Mesenchymal stem cell (in vitro differentiated cells and primary cell): ENCODE data around the gene TAS2R9.

ENCODE experiments used
- DNase-seq: peaks from one replicate; pipeline ENCODE4 v3.0.0-alpha.2; 2013
- H2AFZ ChIP-seq: one replicate; pipeline ENCODE4 v1.6.1; 2013; ENCODE audit warnings: low read depth, mild to moderate bottlenecking, control low read depth, inconsistent platforms, low read length, moderate library complexity
- H2AK5ac ChIP-seq: 2 replicates; pipeline ENCODE4 v1.6.1; 2013; ENCODE audit warnings: low read length, moderate library complexity, mild to moderate bottlenecking, inconsistent platforms; ENCODE audit not compliant: severe bottlenecking
- H2BK120ac ChIP-seq: one replicate; pipeline ENCODE4 v1.6.1; 2013; ENCODE audit warnings: low read depth, mild to moderate bottlenecking, inconsistent platforms, low read length, moderate library complexity
- H2BK12ac ChIP-seq, 2 experiments: one replicate each; pipeline ENCODE4 v1.6.1; 2013; ENCODE audit warnings: inconsistent platforms in 2 of 2, low read length in 2 of 2, mild to moderate bottlenecking in 2 of 2, moderate library complexity in 2 of 2, control low read depth in 1 of 2
- H2BK15ac ChIP-seq: one replicate; pipeline ENCODE4 v1.6.1; 2013; ENCODE audit warnings: mild to moderate bottlenecking, low read depth, inconsistent platforms; ENCODE audit not compliant: poor library complexity, severe bottlenecking
- H2BK5ac ChIP-seq: 2 replicates; pipeline ENCODE4 v1.6.1; 2013; ENCODE audit warnings: low read depth, mild to moderate bottlenecking, low read length, control low read depth, inconsistent platforms; ENCODE audit not compliant: poor library complexity, severe bottlenecking
- H3K14ac ChIP-seq, 2 experiments: one replicate each; pipeline ENCODE4 v1.6.1; 2013; ENCODE audit warnings: inconsistent platforms in 2 of 2, low read length in 2 of 2, control low read depth in 1 of 2, mild to moderate bottlenecking in 1 of 2, moderate library complexity in 1 of 2
- H3K18ac ChIP-seq, 2 experiments: one replicate each; pipeline ENCODE4 v1.6.1; 2013; ENCODE audit warnings: inconsistent platforms in 2 of 2, low read length in 2 of 2, control low read depth in 1 of 2, low read depth in 1 of 2, mild to moderate bottlenecking in 1 of 2
- H3K23ac ChIP-seq, 2 experiments: one replicate each; pipeline ENCODE4 v1.6.1; 2013; ENCODE audit warnings: inconsistent platforms in 2 of 2, low read length in 2 of 2, mild to moderate bottlenecking in 2 of 2, moderate library complexity in 2 of 2, control low read depth in 1 of 2
- H3K27ac ChIP-seq: 2 replicates; pipeline ENCODE4 v1.5.1; 2013; ENCODE audit warnings: mild to moderate bottlenecking, moderate library complexity, low read length, control low read depth, inconsistent platforms; ENCODE audit not compliant: poor library complexity, severe bottlenecking
- H3K27me3 ChIP-seq, 2 experiments: 2 replicates each; pipeline versions ENCODE4 v1.6.1 to v1.7.0; 2013; ENCODE audit warnings: low read length in 2 of 2, mild to moderate bottlenecking in 2 of 2, moderate library complexity in 2 of 2, control low read depth in 1 of 2, inconsistent platforms in 1 of 2; ENCODE audit not compliant: control insufficient read depth in 1 of 2, insufficient read depth in 1 of 2
- H3K36me3 ChIP-seq, 2 experiments: 2 replicates each; pipeline versions ENCODE4 v1.6.1 to v1.7.0; 2013; ENCODE audit warnings: low read length in 2 of 2, control low read depth in 1 of 2, inconsistent platforms in 1 of 2, low read depth in 1 of 2, mild to moderate bottlenecking in 1 of 2; ENCODE audit not compliant: insufficient read depth in 2 of 2, control insufficient read depth in 1 of 2
- H3K4ac ChIP-seq, 2 experiments: one replicate each; pipeline ENCODE4 v1.6.1; 2013; ENCODE audit warnings: inconsistent platforms in 2 of 2, low read length in 2 of 2, mild to moderate bottlenecking in 2 of 2, moderate library complexity in 2 of 2, control low read depth in 1 of 2, low read depth in 1 of 2
- H3K4me1 ChIP-seq: 2 replicates; pipeline ENCODE4 v1.6.1; 2013; ENCODE audit warnings: low read depth, low read length, control low read depth; ENCODE audit not compliant: control insufficient read depth, insufficient read depth
- H3K4me2 ChIP-seq: 2 replicates; pipeline ENCODE4 v1.6.1; 2013; ENCODE audit warnings: low read length, mild to moderate bottlenecking, inconsistent platforms; ENCODE audit not compliant: poor library complexity, severe bottlenecking
- H3K4me3 ChIP-seq, 2 experiments: 2 replicates each; pipeline versions ENCODE4 v1.5.1 to v1.7.0; 2013; ENCODE audit warnings: low read length in 2 of 2, mild to moderate bottlenecking in 2 of 2, control low read depth in 1 of 2, low read depth in 1 of 2; ENCODE audit not compliant: insufficient read depth in 1 of 2
- H3K79me1 ChIP-seq: replicated peaks from 2 replicates; pipeline ENCODE4 v1.6.1; 2013; ENCODE audit warnings: mild to moderate bottlenecking, control low read depth, low read length, inconsistent platforms; ENCODE audit not compliant: poor library complexity, severe bottlenecking
- H3K9ac ChIP-seq: 2 replicates; pipeline ENCODE4 v1.7.0; 2013; ENCODE audit warnings: mild to moderate bottlenecking, low read length, moderate library complexity
- H3K9me3 ChIP-seq: 2 replicates; pipeline ENCODE4 v1.7.0; 2013; ENCODE audit warnings: mild to moderate bottlenecking, low read length; ENCODE audit not compliant: control insufficient read depth
- H4K8ac ChIP-seq: one replicate; pipeline ENCODE4 v1.6.1; 2013; ENCODE audit warnings: inconsistent platforms, mild to moderate bottlenecking, low read length, moderate library complexity
- H4K91ac ChIP-seq: one replicate; pipeline ENCODE4 v1.6.1; 2013; ENCODE audit warnings: mild to moderate bottlenecking, low read length, inconsistent platforms
- WGBS: methylation state at CpG from one replicate; pipeline ENCODE4 v1.1.7; 2013; ENCODE audit warnings: mixed read lengths; 5-methylcytosine and 5-hydroxymethylcytosine counted together

Gene TAS2R9

GRCh38 chr12:10829994-10830393 lies 20.0 kb upstream of the TAS2R9 start:
- Histone ChIP-seq H3K4me1 (no peaks in the 10 kb centered on the region), H2BK15ac (no peak overlapping the region), H3K4ac (no peak overlapping the region), H4K8ac (no peak overlapping the region), H2BK5ac (no peak overlapping the region), H3K27ac (no peak overlapping the region), H3K27me3 (no peaks in the 10 kb centered on the region), H2AK5ac (no peak overlapping the region), H3K9me3 (no peaks in the 10 kb centered on the region), H3K79me1 (no peaks in the 10 kb centered on the region), H2BK120ac (no peak overlapping the region), H3K9ac (no peak overlapping the region), H3K14ac (no peak overlapping the region), H2AFZ (no peak overlapping the region), H3K4me2 (no peak overlapping the region), H4K91ac (no peak overlapping the region), H3K4me3 (no peak overlapping the region), H3K23ac (no peak overlapping the region), H2BK12ac (no peak overlapping the region), H3K36me3 (no peaks in the 10 kb centered on the region), H3K18ac (no peak overlapping the region)
- WGBS, result no CpG with 5 or more reads among the region's 1 CpG
- DNase-seq, result no peak

- Histone ChIP-seq H3K9me3 (no peaks in the 10 kb centered on the region), H3K4me3 (no peak within 1 kb of the TSS), H3K4me2 (no peak within 1 kb of the TSS), H4K8ac (no peak within 1 kb of the TSS), H3K9ac (no peak within 1 kb of the TSS), H4K91ac (no peak within 1 kb of the TSS), H2BK15ac (no peak within 1 kb of the TSS), H3K27me3 (no peaks in the 10 kb centered on the region), H3K14ac (no peak within 1 kb of the TSS), H3K27ac (no peak within 1 kb of the TSS), H3K23ac (no peak within 1 kb of the TSS), H2AK5ac (no peak within 1 kb of the TSS), H3K4ac (no peak within 1 kb of the TSS), H3K79me1 (no peaks in the 10 kb centered on the region), H3K36me3 (no peaks in the 10 kb centered on the region), H2AFZ (no peak within 1 kb of the TSS), H2BK120ac (no peak within 1 kb of the TSS), H3K4me1 (no peaks in the 10 kb centered on the region), H3K18ac (no peak within 1 kb of the TSS), H2BK5ac (no peak within 1 kb of the TSS), H2BK12ac (no peak within 1 kb of the TSS)
- DNase-seq, result no peak
- WGBS, result 92% methylated on average over 1 of the region's 3 CpGs
Observed at GRCh38 chr12:10826258-10826657, 16.3 kb upstream of the TAS2R9 start, which contains the start of gene TAS2R10. TAS2R10 (minus strand) TSS chr12:10826358; CDS start chr12:10826269, 89 bp downstream.

DNA sequence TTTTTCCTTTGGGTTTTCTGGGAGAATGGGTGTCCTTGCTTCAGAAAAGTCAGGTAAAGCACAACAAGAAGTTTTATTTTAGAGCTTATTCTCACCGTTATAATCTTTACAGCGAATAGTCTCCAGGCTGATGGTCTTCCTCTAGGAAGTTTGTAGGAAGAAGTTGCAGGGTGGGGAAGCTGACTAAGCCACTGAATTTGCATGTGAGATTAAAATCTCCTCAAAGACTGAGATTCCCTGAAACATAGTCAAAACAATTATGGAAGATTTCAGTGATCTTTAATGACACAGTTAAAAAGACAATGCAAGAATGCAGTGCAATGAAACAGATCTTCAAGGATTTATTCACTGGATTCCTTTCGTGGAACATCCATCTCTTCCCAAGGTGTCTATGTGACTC lies 15.0 kb upstream of the TAS2R9 start:
- Histone ChIP-seq H3K4ac (no peak overlapping the region), H2AK5ac (no peak overlapping the region), H3K23ac (no peak overlapping the region), H3K9ac (no peak overlapping the region), H3K79me1 (no peaks in the 10 kb centered on the region), H2AFZ (no peak overlapping the region), H2BK15ac (no peak overlapping the region), H2BK12ac (no peak overlapping the region), H3K4me3 (no peak overlapping the region), H3K4me1 (no peaks in the 10 kb centered on the region), H2BK120ac (no peak overlapping the region), H3K36me3 (no peaks in the 10 kb centered on the region), H4K91ac (no peak overlapping the region), H3K9me3 (no peaks in the 10 kb centered on the region), H3K18ac (no peak overlapping the region), H2BK5ac (no peak overlapping the region), H3K27me3 (no peaks in the 10 kb centered on the region), H3K27ac (no peak overlapping the region), H4K8ac (no peak overlapping the region), H3K14ac (no peak overlapping the region), H3K4me2 (no peak overlapping the region)
- no peak for DNase-seq
- WGBS, result 100% methylated on average over 3 of the region's 3 CpGs

- H3K4me3 ChIP-seq, result no peak overlapping the region
- H4K91ac ChIP-seq, result no peak overlapping the region
- H2BK5ac ChIP-seq, result no peak overlapping the region
- no peaks in the 10 kb centered on the region for H3K27me3 ChIP-seq
- H2AFZ ChIP-seq, result no peak overlapping the region
- H3K4me1 ChIP-seq, result no peaks in the 10 kb centered on the region
- WGBS, result no CpG with 5 or more reads among the region's 3 CpGs
- no peak overlapping the region for H3K4ac ChIP-seq
- no peak overlapping the region for H2AK5ac ChIP-seq
- no peak overlapping the region for H2BK120ac ChIP-seq
- H3K27ac ChIP-seq, result no peak overlapping the region
- no peak overlapping the region for H2BK12ac ChIP-seq
- no peaks in the 10 kb centered on the region for H3K36me3 ChIP-seq
- no peaks in the 10 kb centered on the region for H3K9me3 ChIP-seq
- no peak overlapping the region for H3K23ac ChIP-seq
- H3K14ac ChIP-seq, result no peak overlapping the region
- H3K9ac ChIP-seq, result no peak overlapping the region
- DNase-seq, result no peak
- H4K8ac ChIP-seq, result no peak overlapping the region
- no peak overlapping the region for H3K18ac ChIP-seq
- no peaks in the 10 kb centered on the region for H3K79me1 ChIP-seq
- H2BK15ac ChIP-seq, result no peak overlapping the region
- no peak overlapping the region for H3K4me2 ChIP-seq
Observed at GRCh38 chr12:10811883-10812536, 2.0 kb upstream of the TAS2R9 start.
